ENCODE data around the gene BCL11B. TPM values are rescaled to one million over a fixed set of nuclear protein-coding genes. Genes with fewer than 3 reads are reported as not detected.

Gene BCL11B
- total and polyA plus RNA-seq, 11 donors, result 0.04 to 2.1 (median 0.15) TPM; not detected in 3

DNA sequence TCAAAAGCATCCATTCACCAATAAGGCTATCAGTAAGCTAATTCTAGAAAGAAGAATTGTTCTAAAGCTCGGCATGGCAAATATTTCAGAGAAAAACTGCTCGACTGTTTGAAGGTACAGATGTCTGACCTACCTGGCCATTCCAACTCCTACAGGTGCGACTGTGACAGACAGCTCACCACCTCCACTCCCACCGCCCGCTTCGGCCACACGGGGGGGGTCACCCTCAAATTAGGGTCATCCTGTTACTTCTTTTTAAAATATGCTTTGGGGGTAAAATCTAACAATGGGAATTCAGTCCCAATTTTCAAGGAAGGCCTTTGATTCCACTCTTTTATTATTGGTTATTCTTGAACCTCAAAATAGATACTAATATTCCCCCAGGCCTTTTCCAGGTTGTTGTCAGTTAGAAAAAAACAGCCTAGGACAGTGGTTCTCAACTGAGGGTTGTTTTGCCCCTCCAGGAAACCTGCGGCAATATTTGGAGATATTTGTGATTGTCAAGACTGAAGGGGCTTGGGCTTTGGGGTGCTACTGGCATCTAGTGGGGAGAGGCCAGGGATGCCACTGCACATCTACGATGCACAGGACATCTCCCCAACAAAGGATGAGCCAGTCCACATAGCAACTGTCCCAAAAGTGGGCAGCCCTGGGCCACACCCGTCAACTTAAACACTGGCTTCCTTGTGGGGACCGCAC, 81.2 kb downstream of the BCL11B start:
- Histone ChIP-seq H3K27ac (peak overlapping the region in 1 of 12 donors; percentile 42), H3K4me3 (peak overlapping the region in 2 of 12 donors; percentile 38 to 51), H3K9me3 (no peaks in the 10 kb centered on the region), H3K4me1 (peaks cover 0 to 25% (median 14%) of the 10 kb centered on the region in 12 donors), H3K36me3 (no peaks in the 10 kb centered on the region), H3K27me3 (peaks cover 0 to 8% (median 0%) of the 10 kb centered on the region in 9 donors)
- TF ChIP-seq POLR2A (IDR thresholded peaks at IDR 0.05), result no peak
- TF ChIP-seq, protein P1, sequence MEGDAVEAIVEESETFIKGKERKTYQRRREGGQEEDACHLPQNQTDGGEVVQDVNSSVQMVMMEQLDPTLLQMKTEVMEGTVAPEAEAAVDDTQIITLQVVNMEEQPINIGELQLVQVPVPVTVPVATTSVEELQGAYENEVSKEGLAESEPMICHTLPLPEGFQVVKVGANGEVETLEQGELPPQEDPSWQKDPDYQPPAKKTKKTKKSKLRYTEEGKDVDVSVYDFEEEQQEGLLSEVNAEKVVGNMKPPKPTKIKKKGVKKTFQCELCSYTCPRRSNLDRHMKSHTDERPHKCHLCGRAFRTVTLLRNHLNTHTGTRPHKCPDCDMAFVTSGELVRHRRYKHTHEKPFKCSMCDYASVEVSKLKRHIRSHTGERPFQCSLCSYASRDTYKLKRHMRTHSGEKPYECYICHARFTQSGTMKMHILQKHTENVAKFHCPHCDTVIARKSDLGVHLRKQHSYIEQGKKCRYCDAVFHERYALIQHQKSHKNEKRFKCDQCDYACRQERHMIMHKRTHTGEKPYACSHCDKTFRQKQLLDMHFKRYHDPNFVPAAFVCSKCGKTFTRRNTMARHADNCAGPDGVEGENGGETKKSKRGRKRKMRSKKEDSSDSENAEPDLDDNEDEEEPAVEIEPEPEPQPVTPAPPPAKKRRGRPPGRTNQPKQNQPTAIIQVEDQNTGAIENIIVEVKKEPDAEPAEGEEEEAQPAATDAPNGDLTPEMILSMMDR (IDR thresholded peaks at IDR 0.05), result no peak
- intact Hi-C loops (cut with DNase I), result no loop called here
- no peak for DNase-seq
- no peak for ATAC-seq
- WGBS, 4 donors, result 72 to 84% (median 84%) methylated on average over 11 of the region's 11 CpGs

DNA sequence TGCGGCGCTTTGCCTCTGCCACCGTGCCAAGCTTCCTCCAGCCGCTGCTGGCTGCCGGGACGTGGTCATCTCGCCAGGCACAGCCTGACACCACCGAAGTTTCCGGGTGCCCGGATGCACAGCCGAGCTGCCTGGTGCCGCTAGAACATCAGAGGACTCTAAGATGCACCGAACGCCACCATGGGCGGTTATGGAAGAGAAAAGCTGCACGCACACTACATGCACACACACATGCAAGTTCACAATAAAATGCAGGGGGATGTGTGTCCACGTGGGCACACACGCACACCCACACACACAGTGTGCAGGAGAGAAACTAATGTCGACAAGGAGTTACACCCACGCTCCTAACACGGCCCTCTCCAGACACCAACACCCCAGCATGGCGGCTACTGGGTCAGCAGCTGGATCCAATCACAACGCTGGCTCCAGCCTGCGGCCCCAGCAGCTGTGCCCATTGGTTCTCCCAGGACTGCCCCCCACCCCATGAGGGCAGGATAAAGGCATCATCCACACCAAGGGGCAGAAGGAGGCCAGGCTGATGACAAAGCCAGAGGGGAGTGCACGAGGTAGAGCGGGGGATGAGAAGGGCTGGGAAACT, 82.7 kb downstream of the BCL11B start:
- Histone ChIP-seq H3K36me3 (no peaks in the 10 kb centered on the region), H3K27ac (peak overlapping the region in 1 of 12 donors; percentile 32), H3K4me3 (peak overlapping the region in 1 of 12 donors; percentile 15), H3K9me3 (no peaks in the 10 kb centered on the region), H3K27me3 (peaks cover 0 to 11% (median 0%) of the 10 kb centered on the region in 9 donors), H3K4me1 (peaks cover 0 to 25% (median 14%) of the 10 kb centered on the region in 12 donors)
- 88 to 91% (median 90%) methylated on average over 26 of the region's 26 CpGs for WGBS, 4 donors
- intact Hi-C loops (cut with DNase I), result no loop called here
- DNase-seq, result no peak
- TF ChIP-seq, protein P1 (IDR thresholded peaks at IDR 0.05), result no peak
- TF ChIP-seq POLR2A (IDR thresholded peaks at IDR 0.05), result no peak
- ATAC-seq, result no peak

- H3K27me3 ChIP-seq, result peaks cover 0 to 12% (median 0%) of the 10 kb centered on the region in 9 donors
- WGBS, 4 donors, result 56 to 64% (median 60%) methylated on average over 19 of the region's 19 CpGs
- peaks cover 0 to 25% (median 14%) of the 10 kb centered on the region in 12 donors for H3K4me1 ChIP-seq
- DNase-seq (no peak), ATAC-seq (no peak)
- no peaks in the 10 kb centered on the region for H3K36me3 ChIP-seq
- no peak for TF ChIP-seq POLR2A (IDR thresholded peaks at IDR 0.05)
- TF ChIP-seq, protein P1 (IDR thresholded peaks at IDR 0.05), result no peak
- no peaks in the 10 kb centered on the region for H3K9me3 ChIP-seq
- peak overlapping the region in 1 of 12 donors; percentile 15 for H3K4me3 ChIP-seq
- H3K27ac ChIP-seq, result peak overlapping the region in 1 of 12 donors; percentile 24
- intact Hi-C loops (cut with DNase I), result no loop called here
Measured at GRCh38 chr14:99188731-99189191, 83.2 kb downstream of the BCL11B start.

DNA sequence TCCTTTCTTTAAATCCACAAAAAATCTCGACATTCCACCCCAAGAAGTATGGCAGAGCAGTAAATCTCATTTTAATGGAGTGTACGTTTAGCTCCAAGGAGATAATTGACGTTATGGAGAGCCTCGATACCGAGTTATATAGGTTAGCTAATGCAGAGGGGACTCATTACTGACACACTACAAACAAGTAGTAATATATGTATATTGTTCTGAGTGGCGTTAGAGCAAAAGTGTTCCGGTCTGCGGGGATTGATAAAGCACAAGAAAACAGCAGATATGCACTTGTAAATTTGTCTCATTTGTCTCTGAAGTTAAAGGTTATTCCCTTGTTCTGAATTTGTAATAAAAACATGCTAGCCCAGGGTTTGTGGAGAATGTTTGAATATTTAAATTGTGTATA, 84.1 kb downstream of the BCL11B start:
- DNase-seq (no peak), ATAC-seq (no peak)
- Histone ChIP-seq H3K9me3 (no peaks in the 10 kb centered on the region), H3K36me3 (no peaks in the 10 kb centered on the region), H3K4me1 (peaks cover 0 to 23% (median 14%) of the 10 kb centered on the region in 12 donors), H3K27ac (peak overlapping the region in 1 of 12 donors; percentile 20), H3K27me3 (peaks cover 0 to 21% (median 0%) of the 10 kb centered on the region in 9 donors), H3K4me3 (no peak overlapping the region)
- WGBS, 4 donors, result 85 to 87% (median 85%) methylated on average over 8 of the region's 8 CpGs
- intact Hi-C loops (cut with DNase I), result no loop called here
- no peak for TF ChIP-seq POLR2A (IDR thresholded peaks at IDR 0.05)
- TF ChIP-seq, protein P1 (IDR thresholded peaks at IDR 0.05), result no peak
